Daoy (cell line): Measurements from ENCODE around the gene FUT4. TPM values are rescaled to one million over a fixed set of nuclear protein-coding genes. Genes with fewer than 3 reads are reported as not detected.

ENCODE experiments used
- total RNA-seq: library from RNA; depleted of rRNA; stranded (reverse); fragments of >200 nt; shearing (Covaris generic); gene quantifications from 2 replicates; pipeline ENCODE4 v1.2.3, GENCODE V29; 2014; rRNA removed

Gene FUT4
- total RNA-seq, 1 experiment from 2014 or later = 2.5 TPM

Other genes with a start within 250 kb of the FUT4 start
- not detected in 2 replicates for gene IZUMO1R, start 239.3 kb upstream of the FUT4 start, total RNA-seq
- gene GPR83, start 142.5 kb upstream of the FUT4 start, total RNA-seq = not detected in 2 replicates
- 25.2 and 27.0 TPM in 2 replicates for gene MRE11, start 50.1 kb upstream of the FUT4 start, total RNA-seq
- gene ANKRD49, start 49.9 kb upstream of the FUT4 start, total RNA-seq = 8.5 and 16.4 TPM in 2 replicates
- not detected in 2 replicates for gene C11orf97, start 31.5 kb upstream of the FUT4 start, total RNA-seq
- 0.74 and 1.2 TPM in 2 replicates for gene PIWIL4, start 23.4 kb downstream of the FUT4 start, total RNA-seq
- gene AMOTL1, start 224.4 kb downstream of the FUT4 start, total RNA-seq = 14.9 and 16.2 TPM in 2 replicates